Left lung (tissue), 10 donors: ENCODE measurements around the gene CEACAM5. TPM values are rescaled to one million over a fixed set of nuclear protein-coding genes. Genes with fewer than 3 reads are reported as not detected.

Experiments used
- ATAC-seq: fragments of 200-7000 bp; cut with Tn5 transposase; one replicate; pipeline ENCODE4 v1.9.1; 2020; ENCODE audit warnings: moderate library complexity
- DNase-seq, 4 donors: peaks; one replicate each; pipeline ENCODE4 v3.0.0-alpha.2; 2013 to 2020
- H3K27ac ChIP-seq, 2 donors: fragments of 200-600 bp; sonication (generic) in 1 of 2; one replicate each; pipeline versions ENCODE4 v1.5.0 to v1.8.0; 2020 to 2021
- H3K27me3 ChIP-seq, 2 donors: fragments of 200-600 bp; sonication (generic) in 1 of 2; one replicate each; pipeline versions ENCODE4 v1.5.0 to v1.8.0; 2020 to 2021
- H3K36me3 ChIP-seq, 2 donors: fragments of 200-600 bp; sonication (generic) in 1 of 2; one replicate each; pipeline versions ENCODE4 v1.5.0 to v1.8.0; 2020 to 2021
- H3K4me1 ChIP-seq, 2 donors: fragments of 200-600 bp; one replicate each; pipeline ENCODE4 v1.8.0; 2021
- H3K4me3 ChIP-seq, 2 donors: fragments of 200-600 bp; sonication (generic) in 1 of 2; one replicate each; pipeline versions ENCODE4 v1.5.0 to v1.8.0; 2020 to 2021; ENCODE audit warnings: mild to moderate bottlenecking in 1 of 2
- H3K9me3 ChIP-seq, 2 donors: fragments of 200-600 bp; sonication (generic) in 1 of 2; one replicate each; pipeline versions ENCODE4 v1.5.0 to v1.8.0; 2020 to 2021
- intact Hi-C, 2 donors: fragments of 100-400 bp; cut with DNase I; formaldehyde crosslinking; loops; one replicate each; pipeline versions ENCODE4 v1.11.2 to v1.14.2; 2022
- polyA plus RNA-seq, 6 donors: library from polyadenylated mRNA; unstranded; fragments of 120-200 nt; gene quantifications; one replicate each; pipeline ENCODE4 v1.2.1, GENCODE V29; 2013; ENCODE audit not compliant: insufficient read length in 6 of 6
- total RNA-seq, 2 donors: library from RNA; stranded (reverse); fragmentation: NEBNext Ultra II Directional; extraction: Animal tissue kit (Norgen Biotek cat#: 25700); gene quantifications; one replicate each; pipeline ENCODE4 v1.2.1, GENCODE V29; 2021
- TF ChIP-seq, protein P1 (sequence below), 2 donors: fragments of 200-600 bp; sonication (generic) in 1 of 2; IDR thresholded peaks; one replicate each; pipeline versions ENCODE4 v1.5.0 to v1.8.0; 2021; ENCODE audit warnings: antibody characterized with exemption in 2 of 2
- donor health status: DM: no; HTN: yes; CAD: no.
- donor health status: DM: no; HTN: no; CAD: no.

Gene CEACAM5
- total and polyA plus RNA-seq, 8 donors = 0.10 to 31.1 (median 0.18) TPM

- TF ChIP-seq, protein P1, sequence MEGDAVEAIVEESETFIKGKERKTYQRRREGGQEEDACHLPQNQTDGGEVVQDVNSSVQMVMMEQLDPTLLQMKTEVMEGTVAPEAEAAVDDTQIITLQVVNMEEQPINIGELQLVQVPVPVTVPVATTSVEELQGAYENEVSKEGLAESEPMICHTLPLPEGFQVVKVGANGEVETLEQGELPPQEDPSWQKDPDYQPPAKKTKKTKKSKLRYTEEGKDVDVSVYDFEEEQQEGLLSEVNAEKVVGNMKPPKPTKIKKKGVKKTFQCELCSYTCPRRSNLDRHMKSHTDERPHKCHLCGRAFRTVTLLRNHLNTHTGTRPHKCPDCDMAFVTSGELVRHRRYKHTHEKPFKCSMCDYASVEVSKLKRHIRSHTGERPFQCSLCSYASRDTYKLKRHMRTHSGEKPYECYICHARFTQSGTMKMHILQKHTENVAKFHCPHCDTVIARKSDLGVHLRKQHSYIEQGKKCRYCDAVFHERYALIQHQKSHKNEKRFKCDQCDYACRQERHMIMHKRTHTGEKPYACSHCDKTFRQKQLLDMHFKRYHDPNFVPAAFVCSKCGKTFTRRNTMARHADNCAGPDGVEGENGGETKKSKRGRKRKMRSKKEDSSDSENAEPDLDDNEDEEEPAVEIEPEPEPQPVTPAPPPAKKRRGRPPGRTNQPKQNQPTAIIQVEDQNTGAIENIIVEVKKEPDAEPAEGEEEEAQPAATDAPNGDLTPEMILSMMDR (IDR thresholded peaks at IDR 0.05) = no peak
- DNase-seq (peak in 1 of 4 donors; percentile 15), ATAC-seq (peak; percentile 43)
- Histone ChIP-seq H3K27ac (no peak overlapping the region), H3K9me3 (peaks cover 0 to 10% of the 10 kb centered on the region in 2 donors), H3K36me3 (no peaks in the 10 kb centered on the region), H3K4me1 (peaks cover 0 to 16% of the 10 kb centered on the region in 2 donors), H3K27me3 (peaks cover 0 to 50% of the 10 kb centered on the region in 2 donors), H3K4me3 (no peak overlapping the region)
- intact Hi-C loops = no loop called here
These were observed 11.8 kb upstream of the CEACAM5 start for GRCh38 chr19:41696402-41697197.

DNA sequence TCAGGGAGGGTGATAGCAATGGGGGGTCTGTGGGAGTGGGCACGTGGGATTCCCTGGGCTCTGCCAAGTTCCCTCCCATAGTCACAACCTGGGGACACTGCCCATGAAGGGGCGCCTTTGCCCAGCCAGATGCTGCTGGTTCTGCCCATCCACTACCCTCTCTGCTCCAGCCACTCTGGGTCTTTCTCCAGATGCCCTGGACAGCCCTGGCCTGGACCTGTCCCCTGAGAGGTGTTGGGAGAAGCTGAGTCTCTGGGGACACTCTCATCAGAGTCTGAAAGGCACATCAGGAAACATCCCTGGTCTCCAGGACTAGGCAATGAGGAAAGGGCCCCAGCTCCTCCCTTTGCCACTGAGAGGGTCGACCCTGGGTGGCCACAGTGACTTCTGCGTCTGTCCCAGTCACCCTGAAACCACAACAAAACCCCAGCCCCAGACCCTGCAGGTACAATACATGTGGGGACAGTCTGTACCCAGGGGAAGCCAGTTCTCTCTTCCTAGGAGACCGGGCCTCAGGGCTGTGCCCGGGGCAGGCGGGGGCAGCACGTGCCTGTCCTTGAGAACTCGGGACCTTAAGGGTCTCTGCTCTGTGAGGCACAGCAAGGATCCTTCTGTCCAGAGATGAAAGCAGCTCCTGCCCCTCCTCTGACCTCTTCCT, 11.1 kb upstream of the CEACAM5 start:
- no peaks in the 10 kb centered on the region for H3K36me3 ChIP-seq
- H3K9me3 ChIP-seq = peaks cover 0 to 9% of the 10 kb centered on the region in 2 donors
- ATAC-seq (no peak), DNase-seq (no peak)
- peaks cover 0 to 50% of the 10 kb centered on the region in 2 donors for H3K27me3 ChIP-seq
- no peak overlapping the region for H3K27ac ChIP-seq
- TF ChIP-seq, protein P1 (IDR thresholded peaks at IDR 0.05) = no peak
- H3K4me3 ChIP-seq = no peak overlapping the region
- intact Hi-C loops = no loop called here
- H3K4me1 ChIP-seq = peaks cover 0 to 16% of the 10 kb centered on the region in 2 donors

GRCh38 chr19:41698746-41699230, 9.6 kb upstream of the CEACAM5 start:
- H3K4me1 ChIP-seq = peaks cover 0 to 16% of the 10 kb centered on the region in 2 donors
- H3K27ac ChIP-seq = no peak overlapping the region
- TF ChIP-seq, protein P1 (IDR thresholded peaks at IDR 0.05) = no peak
- H3K9me3 ChIP-seq = no peaks in the 10 kb centered on the region
- no peaks in the 10 kb centered on the region for H3K36me3 ChIP-seq
- ATAC-seq = peak; percentile 48
- no peak overlapping the region for H3K4me3 ChIP-seq
- intact Hi-C loops = no loop called here
- peaks cover 0 to 50% of the 10 kb centered on the region in 2 donors for H3K27me3 ChIP-seq
- DNase-seq = no peak

DNA sequence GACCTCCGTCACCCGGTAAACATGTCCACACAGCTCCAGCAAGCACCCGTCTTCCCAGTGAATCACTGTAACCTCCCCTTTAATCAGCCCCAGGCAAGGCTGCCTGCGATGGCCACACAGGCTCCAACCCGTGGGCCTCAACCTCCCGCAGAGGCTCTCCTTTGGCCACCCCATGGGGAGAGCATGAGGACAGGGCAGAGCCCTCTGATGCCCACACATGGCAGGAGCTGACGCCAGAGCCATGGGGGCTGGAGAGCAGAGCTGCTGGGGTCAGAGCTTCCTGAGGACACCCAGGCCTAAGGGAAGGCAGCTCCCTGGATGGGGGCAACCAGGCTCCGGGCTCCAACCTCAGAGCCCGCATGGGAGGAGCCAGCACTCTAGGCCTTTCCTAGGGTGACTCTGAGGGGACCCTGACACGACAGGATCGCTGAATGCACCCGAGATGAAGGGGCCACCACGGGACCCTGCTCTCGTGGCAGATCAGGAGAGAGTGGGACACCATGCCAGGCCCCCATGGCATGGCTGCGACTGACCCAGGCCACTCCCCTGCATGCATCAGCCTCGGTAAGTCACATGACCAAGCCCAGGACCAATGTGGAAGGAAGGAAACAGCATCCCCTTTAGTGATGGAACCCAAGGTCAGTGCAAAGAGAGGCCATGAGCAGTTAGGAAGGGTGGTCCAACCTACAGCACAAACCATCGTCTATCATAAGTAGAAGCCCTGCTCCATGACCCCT, 9.0 kb upstream of the CEACAM5 start:
- no peaks in the 10 kb centered on the region for H3K36me3 ChIP-seq
- intact Hi-C loops = no loop called here

More for the DNA sequence above, 9.0 kb upstream of the CEACAM5 start:
- Histone ChIP-seq H3K4me1 (peaks cover 0 to 16% of the 10 kb centered on the region in 2 donors), H3K4me3 (no peak overlapping the region), H3K27me3 (peaks cover 0 to 54% of the 10 kb centered on the region in 2 donors), H3K9me3 (no peaks in the 10 kb centered on the region), H3K27ac (no peak overlapping the region)
- DNase-seq (no peak), ATAC-seq (no peak)
- TF ChIP-seq, protein P1 (IDR thresholded peaks at IDR 0.05) = no peak
